GM23338 (cell line): ENCODE measurements around the gene GRIP2. TPM values are rescaled to one million over a fixed set of nuclear protein-coding genes. Genes with fewer than 3 reads are reported as not detected.

Source experiments
- ATAC-seq: fragments of 200-7000 bp; cut with Tn5 transposase; 3 replicates; pipeline ENCODE4 v1.9.1; 2020
- DNase-seq: peaks from one replicate; pipeline ENCODE4 v3.0.0-alpha.2; 2015; ENCODE audit warnings: low spot score
- H2AFZ ChIP-seq: fragments of 200-600 bp; sonication (generic); 2 replicates; pipeline ENCODE4 v1.8.0; 2016; ENCODE audit warnings: antibody characterized with exemption, mild to moderate bottlenecking, moderate library complexity
- H3F3A ChIP-seq: fragments of 200-600 bp; sonication (generic); replicated peaks from 2 replicates; pipeline ENCODE4 v1.8.0; 2017; ENCODE audit warnings: antibody characterized with exemption, mixed run types, low read depth
- H3K27ac ChIP-seq: fragments of 200-600 bp; sonication (generic); 2 replicates; pipeline ENCODE4 v1.6.1; 2016; ENCODE audit warnings: low read depth
- H3K27me3 ChIP-seq: fragments of 200-600 bp; sonication (generic); 2 replicates; pipeline ENCODE4 v1.8.0; 2016; ENCODE audit warnings: mild to moderate bottlenecking, mixed run types, moderate library complexity; ENCODE audit not compliant: insufficient read depth
- H3K36me3 ChIP-seq: fragments of 200-600 bp; sonication (generic); 2 replicates; pipeline ENCODE4 v1.8.0; 2016; ENCODE audit warnings: mild to moderate bottlenecking; ENCODE audit not compliant: insufficient read depth
- H3K4me1 ChIP-seq: fragments of 200-600 bp; sonication (generic); 2 replicates; pipeline ENCODE4 v1.8.0; 2016; ENCODE audit warnings: mild to moderate bottlenecking, moderate library complexity; ENCODE audit not compliant: insufficient read depth
- H3K4me2 ChIP-seq: fragments of 200-600 bp; sonication (generic); 2 replicates; pipeline ENCODE4 v1.7.1; 2017; ENCODE audit warnings: mixed run types
- H3K4me3 ChIP-seq: fragments of 200-600 bp; sonication (generic); 2 replicates; pipeline ENCODE4 v1.6.1; 2016; ENCODE audit warnings: mixed run types
- H3K79me2 ChIP-seq: fragments of 200-600 bp; sonication (generic); replicated peaks from 2 replicates; pipeline ENCODE4 v1.8.0; 2017; ENCODE audit warnings: mild to moderate bottlenecking; ENCODE audit not compliant: insufficient read depth
- H3K9me2 ChIP-seq: fragments of 200-600 bp; sonication (generic); 2 replicates; pipeline ENCODE4 v1.8.0; 2017; ENCODE audit not compliant: insufficient read depth
- H4K20me1 ChIP-seq: fragments of 200-600 bp; sonication (generic); replicated peaks from 2 replicates; pipeline ENCODE4 v1.8.0; 2017; ENCODE audit warnings: mild to moderate bottlenecking; ENCODE audit not compliant: insufficient read depth
- H3K27ac Mint-ChIP-seq: 2 replicates; pipeline ENCODE4 v1.8.0; 2020; ENCODE audit warnings: inconsistent platforms, mild to moderate bottlenecking, moderate library complexity, mixed read lengths
- H3K27me3 Mint-ChIP-seq: 3 replicates; pipeline ENCODE4 v1.8.0; 2022; ENCODE audit warnings: low read depth, mild to moderate bottlenecking, moderate library complexity, mixed read lengths, inconsistent platforms; ENCODE audit not compliant: insufficient read depth, poor library complexity
- H3K36me3 Mint-ChIP-seq: 3 replicates; pipeline ENCODE4 v1.8.0; 2021; ENCODE audit warnings: low read depth, mild to moderate bottlenecking, inconsistent platforms, moderate library complexity, mixed read lengths
- H3K4me1 Mint-ChIP-seq: 3 replicates; pipeline ENCODE4 v1.8.0; 2020; ENCODE audit warnings: mild to moderate bottlenecking, inconsistent platforms, mixed read lengths
- H3K4me3 Mint-ChIP-seq: 3 replicates; pipeline ENCODE4 v1.8.0; 2021; ENCODE audit warnings: moderate library complexity, mild to moderate bottlenecking, inconsistent platforms, mixed read lengths
- H3K9me3 Mint-ChIP-seq: 3 replicates; pipeline ENCODE4 v1.8.0; 2020; ENCODE audit warnings: moderate library complexity, mild to moderate bottlenecking, inconsistent platforms, mixed read lengths
- CREB1 ChIP-seq: fragments of 250-450 bp; sonication (Bioruptor Pico); IDR thresholded peaks from 2 replicates; pipeline ENCODE4 v1.5.0; 2020; ENCODE audit warnings: low read depth, mild to moderate bottlenecking, moderate library complexity
- CTCF ChIP-seq, 2 experiments: fragments of 200-600 bp in 1 of 2; sonication (generic) in 1 of 2; conservative IDR thresholded peaks; 2 replicates each; pipeline versions ENCODE4 v1.5.1 to v1.6.1; 2016 to 2017; ENCODE audit warnings: antibody characterized with exemption in 2 of 2, low read depth in 2 of 2, mild to moderate bottlenecking in 2 of 2, moderate library complexity in 1 of 2
- ETS1 ChIP-seq: IDR thresholded peaks from 2 replicates; pipeline ENCODE4 v1.6.1; 2016; ENCODE audit warnings: antibody characterized with exemption
- EZH2phosphoT487 ChIP-seq: fragments of 200-600 bp; sonication (generic); IDR thresholded peaks from one replicate; pipeline ENCODE4 v1.8.1; 2018; ENCODE audit warnings: antibody characterized with exemption; ENCODE audit not compliant: unreplicated experiment
- JUNB ChIP-seq: IDR thresholded peaks from one replicate; pipeline ENCODE4 v1.6.1; 2016; ENCODE audit warnings: antibody characterized with exemption; ENCODE audit not compliant: unreplicated experiment
- POLR2AphosphoS5 ChIP-seq: IDR thresholded peaks from 2 replicates; pipeline ENCODE4 v1.6.1; 2016; ENCODE audit warnings: antibody characterized with exemption, low read depth
- STAT1 ChIP-seq: IDR thresholded peaks from one replicate; pipeline ENCODE4 v1.6.1; 2016; ENCODE audit warnings: antibody characterized with exemption; ENCODE audit not compliant: unreplicated experiment
- ZNF114 ChIP-seq: fragments of 250-450 bp; sonication (Bioruptor Pico); IDR thresholded peaks from 2 replicates; pipeline ENCODE4 v1.5.0; 2020; ENCODE audit warnings: mild to moderate bottlenecking, moderate library complexity
- ZNF331 ChIP-seq: fragments of 250-450 bp; sonication (Bioruptor Pico); IDR thresholded peaks from 2 replicates; pipeline ENCODE4 v1.5.0; 2020; ENCODE audit warnings: low read depth, mild to moderate bottlenecking, moderate library complexity
- polyA plus RNA-seq: library from polyadenylated mRNA; unstranded; fragments of >200 nt; fragmentation: Nextera tagmentation; extraction: Ambion mirVana; gene quantifications from 2 replicates; pipeline ENCODE4 v1.2.1, GENCODE V29; 2016
- total RNA-seq: library from RNA; depleted of rRNA; stranded (reverse); fragments of >200 nt; shearing (Covaris generic); gene quantifications from 2 replicates; pipeline ENCODE4 v1.2.3, GENCODE V29; 2014
- TF ChIP-seq, protein P1 (sequence below): fragments of 250-450 bp; sonication (Bioruptor Pico); IDR thresholded peaks from 2 replicates; pipeline ENCODE4 v1.5.0; 2020; ENCODE audit warnings: mild to moderate bottlenecking, moderate library complexity

The GRIP2 gene
- total and polyA plus RNA-seq, 2 experiments from 2014 or later: 3.6 to 5.8 TPM

- H3K36me3 ChIP-seq: peaks cover 40% of the 10 kb centered on the region
- TF ChIP-seq, protein P1, sequence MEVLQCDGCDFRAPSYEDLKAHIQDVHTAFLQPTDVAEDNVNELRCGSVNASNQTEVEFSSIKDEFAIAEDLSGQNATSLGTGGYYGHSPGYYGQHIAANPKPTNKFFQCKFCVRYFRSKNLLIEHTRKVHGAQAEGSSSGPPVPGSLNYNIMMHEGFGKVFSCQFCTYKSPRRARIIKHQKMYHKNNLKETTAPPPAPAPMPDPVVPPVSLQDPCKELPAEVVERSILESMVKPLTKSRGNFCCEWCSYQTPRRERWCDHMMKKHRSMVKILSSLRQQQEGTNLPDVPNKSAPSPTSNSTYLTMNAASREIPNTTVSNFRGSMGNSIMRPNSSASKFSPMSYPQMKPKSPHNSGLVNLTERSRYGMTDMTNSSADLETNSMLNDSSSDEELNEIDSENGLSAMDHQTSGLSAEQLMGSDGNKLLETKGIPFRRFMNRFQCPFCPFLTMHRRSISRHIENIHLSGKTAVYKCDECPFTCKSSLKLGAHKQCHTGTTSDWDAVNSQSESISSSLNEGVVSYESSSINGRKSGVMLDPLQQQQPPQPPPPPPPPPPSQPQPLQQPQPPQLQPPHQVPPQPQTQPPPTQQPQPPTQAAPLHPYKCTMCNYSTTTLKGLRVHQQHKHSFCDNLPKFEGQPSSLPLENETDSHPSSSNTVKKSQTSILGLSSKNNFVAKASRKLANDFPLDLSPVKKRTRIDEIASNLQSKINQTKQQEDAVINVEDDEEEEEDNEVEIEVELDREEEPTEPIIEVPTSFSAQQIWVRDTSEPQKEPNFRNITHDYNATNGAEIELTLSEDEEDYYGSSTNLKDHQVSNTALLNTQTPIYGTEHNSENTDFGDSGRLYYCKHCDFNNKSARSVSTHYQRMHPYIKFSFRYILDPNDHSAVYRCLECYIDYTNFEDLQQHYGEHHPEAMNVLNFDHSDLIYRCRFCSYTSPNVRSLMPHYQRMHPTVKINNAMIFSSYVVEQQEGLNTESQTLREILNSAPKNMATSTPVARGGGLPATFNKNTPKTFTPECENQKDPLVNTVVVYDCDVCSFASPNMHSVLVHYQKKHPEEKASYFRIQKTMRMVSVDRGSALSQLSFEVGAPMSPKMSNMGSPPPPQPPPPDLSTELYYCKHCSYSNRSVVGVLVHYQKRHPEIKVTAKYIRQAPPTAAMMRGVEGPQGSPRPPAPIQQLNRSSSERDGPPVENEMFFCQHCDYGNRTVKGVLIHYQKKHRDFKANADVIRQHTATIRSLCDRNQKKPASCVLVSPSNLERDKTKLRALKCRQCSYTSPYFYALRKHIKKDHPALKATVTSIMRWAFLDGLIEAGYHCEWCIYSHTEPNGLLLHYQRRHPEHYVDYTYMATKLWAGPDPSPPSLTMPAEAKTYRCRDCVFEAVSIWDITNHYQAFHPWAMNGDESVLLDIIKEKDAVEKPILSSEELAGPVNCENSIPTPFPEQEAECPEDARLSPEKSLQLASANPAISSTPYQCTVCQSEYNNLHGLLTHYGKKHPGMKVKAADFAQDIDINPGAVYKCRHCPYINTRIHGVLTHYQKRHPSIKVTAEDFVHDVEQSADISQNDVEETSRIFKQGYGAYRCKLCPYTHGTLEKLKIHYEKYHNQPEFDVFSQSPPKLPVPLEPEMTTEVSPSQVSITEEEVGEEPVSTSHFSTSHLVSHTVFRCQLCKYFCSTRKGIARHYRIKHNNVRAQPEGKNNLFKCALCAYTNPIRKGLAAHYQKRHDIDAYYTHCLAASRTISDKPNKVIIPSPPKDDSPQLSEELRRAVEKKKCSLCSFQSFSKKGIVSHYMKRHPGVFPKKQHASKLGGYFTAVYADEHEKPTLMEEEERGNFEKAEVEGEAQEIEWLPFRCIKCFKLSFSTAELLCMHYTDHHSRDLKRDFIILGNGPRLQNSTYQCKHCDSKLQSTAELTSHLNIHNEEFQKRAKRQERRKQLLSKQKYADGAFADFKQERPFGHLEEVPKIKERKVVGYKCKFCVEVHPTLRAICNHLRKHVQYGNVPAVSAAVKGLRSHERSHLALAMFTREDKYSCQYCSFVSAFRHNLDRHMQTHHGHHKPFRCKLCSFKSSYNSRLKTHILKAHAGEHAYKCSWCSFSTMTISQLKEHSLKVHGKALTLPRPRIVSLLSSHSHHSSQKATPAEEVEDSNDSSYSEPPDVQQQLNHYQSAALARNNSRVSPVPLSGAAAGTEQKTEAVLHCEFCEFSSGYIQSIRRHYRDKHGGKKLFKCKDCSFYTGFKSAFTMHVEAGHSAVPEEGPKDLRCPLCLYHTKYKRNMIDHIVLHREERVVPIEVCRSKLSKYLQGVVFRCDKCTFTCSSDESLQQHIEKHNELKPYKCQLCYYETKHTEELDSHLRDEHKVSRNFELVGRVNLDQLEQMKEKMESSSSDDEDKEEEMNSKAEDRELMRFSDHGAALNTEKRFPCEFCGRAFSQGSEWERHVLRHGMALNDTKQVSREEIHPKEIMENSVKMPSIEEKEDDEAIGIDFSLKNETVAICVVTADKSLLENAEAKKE (CRISPR knock-in tag): no peak
- TF ChIP-seq ETS1 (no peak), EZH2phosphoT487 (no peak), STAT1 (no peak), ZNF114 (no peak), CTCF (conservative IDR thresholded peaks at IDR 0.05; ENCODE audit: low read depth in 2 of 2) (no peak), CREB1 (CRISPR knock-in tag) (no peak), ZNF331 (CRISPR knock-in tag) (no peak), JUNB (no peak), POLR2AphosphoS5 (no peak)
- H3K36me3 Mint-ChIP-seq: peaks cover 41% of the 10 kb centered on the region
- peaks cover 12% of the 10 kb centered on the region for H3K27me3 Mint-ChIP-seq
- DNase-seq: no peak
- peaks cover 9% of the 10 kb centered on the region for H4K20me1 ChIP-seq
- no peaks in the 10 kb centered on the region for H3K79me2 ChIP-seq
- H3K27me3 ChIP-seq: no peaks in the 10 kb centered on the region
- no peak overlapping the region for H3K4me2 ChIP-seq
- H3K4me1 Mint-ChIP-seq: peaks cover 11% of the 10 kb centered on the region
- 0 out of 2 replicates have a peak, but pooled peaks cover 2% of the 10 kb centered on the region for H3F3A ChIP-seq
- H3K27ac Mint-ChIP-seq: no peak overlapping the region
- no peaks in the 10 kb centered on the region for H3K4me1 ChIP-seq
- no peak for ATAC-seq
- no peaks in the 10 kb centered on the region; the same call in 2 of the 3 replicates for H3K9me3 Mint-ChIP-seq
- no peak overlapping the region for H2AFZ ChIP-seq
- H3K27ac ChIP-seq: no peak overlapping the region
- H3K4me3 Mint-ChIP-seq: no peak overlapping the region
- H3K4me3 ChIP-seq: no peak overlapping the region
- no peaks in the 10 kb centered on the region for H3K9me2 ChIP-seq
These were observed 53.7 kb downstream of the GRIP2 start for GRCh38 chr3:14486460-14486859.
